Measurements from ENCODE around the gene SNX5. TPM values are rescaled to one million over a fixed set of nuclear protein-coding genes. Genes with fewer than 3 reads are reported as not detected.

SNX5 gene
- polyA plus RNA-seq, 1 experiment = 150 TPM

GRCh38 chr20:17985388-17986018 is 16.9 kb upstream of the SNX5 start:
- TF ChIP-seq, protein P1, sequence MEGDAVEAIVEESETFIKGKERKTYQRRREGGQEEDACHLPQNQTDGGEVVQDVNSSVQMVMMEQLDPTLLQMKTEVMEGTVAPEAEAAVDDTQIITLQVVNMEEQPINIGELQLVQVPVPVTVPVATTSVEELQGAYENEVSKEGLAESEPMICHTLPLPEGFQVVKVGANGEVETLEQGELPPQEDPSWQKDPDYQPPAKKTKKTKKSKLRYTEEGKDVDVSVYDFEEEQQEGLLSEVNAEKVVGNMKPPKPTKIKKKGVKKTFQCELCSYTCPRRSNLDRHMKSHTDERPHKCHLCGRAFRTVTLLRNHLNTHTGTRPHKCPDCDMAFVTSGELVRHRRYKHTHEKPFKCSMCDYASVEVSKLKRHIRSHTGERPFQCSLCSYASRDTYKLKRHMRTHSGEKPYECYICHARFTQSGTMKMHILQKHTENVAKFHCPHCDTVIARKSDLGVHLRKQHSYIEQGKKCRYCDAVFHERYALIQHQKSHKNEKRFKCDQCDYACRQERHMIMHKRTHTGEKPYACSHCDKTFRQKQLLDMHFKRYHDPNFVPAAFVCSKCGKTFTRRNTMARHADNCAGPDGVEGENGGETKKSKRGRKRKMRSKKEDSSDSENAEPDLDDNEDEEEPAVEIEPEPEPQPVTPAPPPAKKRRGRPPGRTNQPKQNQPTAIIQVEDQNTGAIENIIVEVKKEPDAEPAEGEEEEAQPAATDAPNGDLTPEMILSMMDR (IDR thresholded peaks at IDR 0.05; ENCODE audit: low read depth, low read length) = no peak
- POLR2A ChIA-PET = no interaction called here
- H3K9me3 ChIP-seq (ENCODE audit: control insufficient read depth, insufficient read depth, low read length) = no peaks in the 10 kb centered on the region
- H3K27ac ChIP-seq (ENCODE audit: low read depth, low read length) = no peak overlapping the region
- H3K4me3 ChIP-seq (ENCODE audit: low read depth, low read length) = no peak overlapping the region
- CTCF ChIA-PET = interaction anchor here (0.7 to 1.4 kb wide), 3 partner anchors 14 to 1081 kb away, joined by 3 read pairs; no protein-coding TSS in a partner anchor
- DNase-seq (ENCODE audit: low read depth, low spot score) = no peak
- no peaks in the 10 kb centered on the region for H3K27me3 ChIP-seq (ENCODE audit: control insufficient read depth, insufficient read depth, low read length)

- POLR2A ChIA-PET = no interaction called here
- DNase-seq (ENCODE audit: low read depth, low spot score) = no peak
Measured at GRCh38 chr20:17976305-17976704, 7.7 kb upstream of the SNX5 start.

GRCh38 chr20:17972121-17972520 is 3.5 kb upstream of the SNX5 start:
- Histone ChIP-seq H3K9me3 (ENCODE audit: control insufficient read depth, insufficient read depth, low read length) (peaks cover 4% of the 10 kb centered on the region; the same call in 1 of the 2 replicates), H3K27me3 (ENCODE audit: control insufficient read depth, insufficient read depth, low read length) (no peaks in the 10 kb centered on the region), H3K4me3 (ENCODE audit: low read depth, low read length) (peak overlapping the region; percentile 51), H3K27ac (ENCODE audit: low read depth, low read length) (no peak overlapping the region)
- no peak for DNase-seq (ENCODE audit: low read depth, low spot score)
- POLR2A ChIA-PET = interaction anchor here (0.6 kb wide), 1 partner anchor 15 kb away, joined by 3 read pairs; no protein-coding TSS in a partner anchor
- TF ChIP-seq, protein P1 (IDR thresholded peaks at IDR 0.05; ENCODE audit: low read depth, low read length) = no peak
- CTCF ChIA-PET = interaction anchor here (0.9 to 2.2 kb wide), 2 partner anchors 14 to 74 kb away, joined by 4 to 10 read pairs; no protein-coding TSS in a partner anchor

More at GRCh38 chr20:17976305-17976704, 7.7 kb upstream of the SNX5 start:
- Histone ChIP-seq H3K27me3 (ENCODE audit: control insufficient read depth, insufficient read depth, low read length) (no peaks in the 10 kb centered on the region), H3K9me3 (ENCODE audit: control insufficient read depth, insufficient read depth, low read length) (no peaks in the 10 kb centered on the region), H3K27ac (ENCODE audit: low read depth, low read length) (no peak overlapping the region), H3K4me3 (ENCODE audit: low read depth, low read length) (no peak overlapping the region)
- CTCF ChIA-PET = no interaction called here
- TF ChIP-seq, protein P1 (IDR thresholded peaks at IDR 0.05; ENCODE audit: low read depth, low read length) = no peak

DNA sequence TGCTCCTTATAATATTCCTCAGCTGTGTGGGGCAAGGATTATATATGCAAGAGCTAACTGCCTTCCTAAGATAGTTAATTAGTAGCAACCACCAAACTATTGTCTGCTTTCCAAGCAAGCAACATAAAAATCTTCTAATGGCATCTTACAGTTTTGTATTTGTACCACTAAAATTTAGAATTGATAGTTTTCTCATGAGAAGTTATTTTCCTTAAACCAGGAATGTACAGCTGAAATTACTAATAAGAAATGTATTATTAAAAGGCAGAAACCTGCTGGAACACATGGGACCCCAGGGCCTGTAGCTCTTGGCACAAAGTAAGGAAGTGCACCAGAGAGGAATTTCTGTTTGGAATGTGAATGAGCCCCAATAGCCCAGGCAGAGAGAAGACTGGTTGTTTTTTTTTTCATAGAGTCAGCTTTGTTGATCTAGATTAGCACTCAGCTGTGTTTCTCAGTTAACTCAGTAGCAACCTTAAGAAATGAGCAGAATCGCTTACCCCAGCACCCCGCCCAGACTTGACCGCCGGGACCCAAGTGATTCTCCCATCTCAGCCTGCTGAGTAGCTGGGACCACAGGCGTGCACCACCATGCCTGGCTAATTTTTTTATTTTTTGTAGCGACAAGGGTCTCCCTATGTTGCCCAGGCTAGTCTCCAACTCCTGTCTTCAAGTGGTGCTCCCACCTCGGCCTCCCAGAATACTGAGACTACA is 2.9 kb upstream of the SNX5 start:
- ChIA-PET POLR2A (interaction anchor here (0.6 to 0.9 kb wide), 2 partner anchors 12 to 14 kb away, joined by 3 read pairs; no protein-coding TSS in a partner anchor), CTCF (interaction anchor here (0.9 to 2.2 kb wide), 5 partner anchors 13 to 466 kb away, joined by 3 to 10 read pairs (median 6); no protein-coding TSS in a partner anchor)
- Histone ChIP-seq H3K27me3 (ENCODE audit: control insufficient read depth, insufficient read depth, low read length) (no peaks in the 10 kb centered on the region), H3K9me3 (ENCODE audit: control insufficient read depth, insufficient read depth, low read length) (peaks cover 4% of the 10 kb centered on the region; the same call in 1 of the 2 replicates), H3K27ac (ENCODE audit: low read depth, low read length) (peak overlapping the region; percentile 66), H3K4me3 (ENCODE audit: low read depth, low read length) (peak overlapping the region; percentile 96)
- no peak for DNase-seq (ENCODE audit: low read depth, low spot score)
- TF ChIP-seq, protein P1 (IDR thresholded peaks at IDR 0.05; ENCODE audit: low read depth, low read length) = no peak

Measured in AG04450 (cell line).